SK-N-SH treated with all-trans-retinoic acid at 6 μM for 48 hours (cell line): ENCODE results near the gene RSKR.
A peak's percentile ranks its signal among the peaks of the same experiment; 100 is the strongest.

Source experiments
- ATAC-seq: fragments of 200-7000 bp; cut with Tn5 transposase; 3 replicates; pipeline ENCODE4 v1.9.1; 2020; ENCODE audit warnings: mild to moderate bottlenecking, moderate library complexity
- ARNTL ChIP-seq: fragments of 450-650 bp; formaldehyde crosslinking; IDR thresholded peaks from 2 replicates; pipeline ENCODE4 v1.5.0; 2020; ENCODE audit warnings: low read depth, mild to moderate bottlenecking, moderate library complexity, borderline replicate concordance
- BACH2 ChIP-seq: fragments of 250-450 bp; sonication (Bioruptor Pico); IDR thresholded peaks from 2 replicates; pipeline ENCODE4 v1.9.0; 2021; ENCODE audit warnings: mild to moderate bottlenecking, borderline replicate concordance
- CSDC2 ChIP-seq: fragments of 250-450 bp; sonication (Bioruptor Pico); IDR thresholded peaks from 2 replicates; pipeline ENCODE4 v1.5.0; 2020; ENCODE audit warnings: mild to moderate bottlenecking, moderate library complexity
- CSRNP3 ChIP-seq: fragments of 250-450 bp; sonication (Bioruptor Pico); IDR thresholded peaks from 2 replicates; pipeline ENCODE4 v1.5.1; 2021; ENCODE audit warnings: mild to moderate bottlenecking, moderate library complexity
- ESRRG ChIP-seq: fragments of 250-450 bp; sonication (Bioruptor Pico); IDR thresholded peaks from 2 replicates; pipeline ENCODE4 v1.6.1; 2021; ENCODE audit warnings: mild to moderate bottlenecking
- GLIS3 ChIP-seq: fragments of 250-450 bp; sonication (Bioruptor Pico); IDR thresholded peaks from 2 replicates; pipeline ENCODE4 v1.5.0; 2020; ENCODE audit warnings: mild to moderate bottlenecking, moderate library complexity
- ISL1 ChIP-seq: fragments of 250-450 bp; sonication (Bioruptor Pico); IDR thresholded peaks from 2 replicates; pipeline ENCODE4 v2.1.2; 2022; ENCODE audit warnings: mild to moderate bottlenecking, moderate library complexity
- PATZ1 ChIP-seq: fragments of 250-450 bp; sonication (Bioruptor Pico); IDR thresholded peaks from 2 replicates; pipeline ENCODE4 v1.8.0; 2020; ENCODE audit warnings: mild to moderate bottlenecking, moderate library complexity, borderline replicate concordance
- PPARA ChIP-seq: fragments of 250-450 bp; sonication (Bioruptor Pico); IDR thresholded peaks from 2 replicates; pipeline ENCODE4 v1.5.0; 2020; ENCODE audit warnings: mild to moderate bottlenecking, borderline replicate concordance
- RARB ChIP-seq: fragments of 250-450 bp; sonication (Bioruptor Pico); IDR thresholded peaks from 2 replicates; pipeline ENCODE4 v1.8.0; 2021; ENCODE audit warnings: mild to moderate bottlenecking, moderate library complexity
- SNAI2 ChIP-seq: fragments of 250-450 bp; sonication (Bioruptor Pico); IDR thresholded peaks from 2 replicates; pipeline ENCODE4 v1.5.0; 2020; ENCODE audit warnings: mild to moderate bottlenecking, moderate library complexity
- TOX ChIP-seq: fragments of 250-450 bp; sonication (Bioruptor Pico); IDR thresholded peaks from 2 replicates; pipeline ENCODE4 v1.8.0; 2021; ENCODE audit warnings: mild to moderate bottlenecking, moderate library complexity, borderline replicate concordance
- TSHZ2 ChIP-seq: fragments of 250-450 bp; sonication (Bioruptor Pico); IDR thresholded peaks from 2 replicates; pipeline ENCODE4 v1.5.0; 2020; ENCODE audit warnings: mild to moderate bottlenecking, moderate library complexity
- ZC3H10 ChIP-seq: fragments of 250-450 bp; sonication (Bioruptor Pico); IDR thresholded peaks from 2 replicates; pipeline ENCODE4 v1.5.1; 2021; ENCODE audit warnings: mild to moderate bottlenecking, moderate library complexity
- ZFP3 ChIP-seq: fragments of 250-450 bp; sonication (Bioruptor Pico); IDR thresholded peaks from 2 replicates; pipeline ENCODE4 v1.5.0; 2020; ENCODE audit warnings: mild to moderate bottlenecking, moderate library complexity
- ZFP30 ChIP-seq: fragments of 450-650 bp; formaldehyde crosslinking; IDR thresholded peaks from 2 replicates; pipeline ENCODE4 v1.5.0; 2022; ENCODE audit warnings: mild to moderate bottlenecking, moderate library complexity
- ZNF565 ChIP-seq: fragments of 450-650 bp; formaldehyde crosslinking; conservative IDR thresholded peaks from 2 replicates; pipeline ENCODE4 v1.5.0; 2020; ENCODE audit warnings: low read depth, mild to moderate bottlenecking, moderate library complexity
- ZNF70 ChIP-seq: fragments of 450-650 bp; formaldehyde crosslinking; IDR thresholded peaks from 2 replicates; pipeline ENCODE4 v1.5.0; 2020; ENCODE audit warnings: mild to moderate bottlenecking, moderate library complexity
- ZNF8 ChIP-seq: fragments of 450-650 bp; formaldehyde crosslinking; IDR thresholded peaks from 2 replicates; pipeline ENCODE4 v1.5.0; 2020; ENCODE audit warnings: mild to moderate bottlenecking, moderate library complexity
- TF ChIP-seq, protein P1 (sequence below): fragments of 250-450 bp; sonication (Bioruptor Pico); IDR thresholded peaks from 2 replicates; pipeline ENCODE4 v1.5.1; 2020; ENCODE audit warnings: low read depth, mild to moderate bottlenecking, moderate library complexity

The RSKR gene

GRCh38 chr17:28616281-28616680 lies 2.3 kb upstream of the RSKR start (continued):
- TF ChIP-seq TSHZ2 (CRISPR knock-in tag) = no peak
- TF ChIP-seq PPARA (CRISPR knock-in tag) = no peak

GRCh38 chr17:28615260-28615940 lies 1.4 kb upstream of the RSKR start:
- TF ChIP-seq PPARA (CRISPR knock-in tag) = no peak
- no peak for TF ChIP-seq TSHZ2 (CRISPR knock-in tag)
- TF ChIP-seq ZNF8 (CRISPR knock-in tag) = no peak
- TF ChIP-seq SNAI2 (CRISPR knock-in tag) = no peak
- no peak for TF ChIP-seq BACH2 (CRISPR knock-in tag)
- TF ChIP-seq ESRRG = no peak
- TF ChIP-seq, protein P1, sequence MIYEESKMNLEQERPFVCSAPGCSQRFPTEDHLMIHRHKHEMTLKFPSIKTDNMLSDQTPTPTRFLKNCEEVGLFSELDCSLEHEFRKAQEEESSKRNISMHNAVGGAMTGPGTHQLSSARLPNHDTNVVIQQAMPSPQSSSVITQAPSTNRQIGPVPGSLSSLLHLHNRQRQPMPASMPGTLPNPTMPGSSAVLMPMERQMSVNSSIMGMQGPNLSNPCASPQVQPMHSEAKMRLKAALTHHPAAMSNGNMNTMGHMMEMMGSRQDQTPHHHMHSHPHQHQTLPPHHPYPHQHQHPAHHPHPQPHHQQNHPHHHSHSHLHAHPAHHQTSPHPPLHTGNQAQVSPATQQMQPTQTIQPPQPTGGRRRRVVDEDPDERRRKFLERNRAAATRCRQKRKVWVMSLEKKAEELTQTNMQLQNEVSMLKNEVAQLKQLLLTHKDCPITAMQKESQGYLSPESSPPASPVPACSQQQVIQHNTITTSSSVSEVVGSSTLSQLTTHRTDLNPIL (CRISPR knock-in tag) = no peak
- TF ChIP-seq ISL1 (CRISPR knock-in tag) = no peak
- no peak for TF ChIP-seq ZFP3 (CRISPR knock-in tag)
- ATAC-seq = no peak

GRCh38 chr17:28612936-28613872 lies 781 bp downstream of the RSKR start:
- ATAC-seq = peak; percentile 84
- TF ChIP-seq ZNF8 (CRISPR knock-in tag) (no peak), ZNF70 (CRISPR knock-in tag) (no peak), BACH2 (CRISPR knock-in tag) (no peak), ZNF565 (CRISPR knock-in tag) (no peak), ZFP3 (CRISPR knock-in tag) (no peak), RARB (CRISPR knock-in tag) (no peak), ARNTL (CRISPR knock-in tag) (no peak), CSDC2 (no peak), TSHZ2 (CRISPR knock-in tag) (no peak), TOX (no peak), SNAI2 (CRISPR knock-in tag) (no peak), ZC3H10 (CRISPR knock-in tag) (no peak), PPARA (CRISPR knock-in tag) (no peak), PATZ1 (CRISPR knock-in tag) (no peak), ZFP30 (no peak), ISL1 (CRISPR knock-in tag) (no peak), CSRNP3 (CRISPR knock-in tag) (no peak), GLIS3 (CRISPR knock-in tag) (no peak)
- TF ChIP-seq, protein P1 (CRISPR knock-in tag) = no peak
